ENCODE data around the gene IFI30. TPM values are rescaled to one million over a fixed set of nuclear protein-coding genes. Genes with fewer than 3 reads are reported as not detected.

Gene IFI30
- total RNA-seq, 1 experiment from 2014 or later: 77.6 TPM

- peak; percentile 35 for DNase-seq (ENCODE audit: low spot score)
- in situ Hi-C loops (cut with HindIII; ENCODE audit: low sequenced_read_pairs): no loop called here
These were observed 5.5 kb upstream of the IFI30 start for GRCh38 chr19:18167975-18168645.

- in situ Hi-C loops (cut with HindIII; ENCODE audit: low sequenced_read_pairs): no loop called here
- DNase-seq (ENCODE audit: low spot score): no peak
These were observed 4.8 kb upstream of the IFI30 start for GRCh38 chr19:18168673-18169381.

- in situ Hi-C loops (cut with HindIII; ENCODE audit: low sequenced_read_pairs): no loop called here
- DNase-seq (ENCODE audit: low spot score): no peak
These were observed 2.8 kb upstream of the IFI30 start for GRCh38 chr19:18170714-18171255.

- DNase-seq (ENCODE audit: low spot score): no peak
- in situ Hi-C loops (cut with HindIII; ENCODE audit: low sequenced_read_pairs): no loop called here
These were observed 1.8 kb upstream of the IFI30 start for GRCh38 chr19:18171605-18172327.

GRCh38 chr19:18172331-18173053 is 1.1 kb upstream of the IFI30 start:
- no peak for DNase-seq (ENCODE audit: low spot score)
- in situ Hi-C loops (cut with HindIII; ENCODE audit: low sequenced_read_pairs): no loop called here

- DNase-seq (ENCODE audit: low spot score): no peak
- in situ Hi-C loops (cut with HindIII; ENCODE audit: low sequenced_read_pairs): no loop called here
These were observed 500 bp upstream of the IFI30 start for GRCh38 chr19:18173054-18173571.

- no peak for DNase-seq (ENCODE audit: low spot score)
- in situ Hi-C loops (cut with HindIII; ENCODE audit: low sequenced_read_pairs): no loop called here
These were observed 1.4 kb downstream of the IFI30 start for GRCh38 chr19:18174983-18175382.

GRCh38 chr19:18176367-18177310 is 3.0 kb downstream of the IFI30 start:
- no peak for DNase-seq (ENCODE audit: low spot score)
- in situ Hi-C loops (cut with HindIII; ENCODE audit: low sequenced_read_pairs): no loop called here

- in situ Hi-C loops (cut with HindIII; ENCODE audit: low sequenced_read_pairs): no loop called here
- no peak for DNase-seq (ENCODE audit: low spot score)
These were observed 6.3 kb downstream of the IFI30 start for GRCh38 chr19:18179957-18180356.

GRCh38 chr19:18183529-18183928 is 9.9 kb downstream of the IFI30 start:
- no peak for DNase-seq (ENCODE audit: low spot score)
- in situ Hi-C loops (cut with HindIII; ENCODE audit: low sequenced_read_pairs): no loop called here

GRCh38 chr19:18185538-18185937 is 11.9 kb downstream of the IFI30 start:
- in situ Hi-C loops (cut with HindIII; ENCODE audit: low sequenced_read_pairs): no loop called here
- no peak for DNase-seq (ENCODE audit: low spot score)

GRCh38 chr19:18190278-18190677 is 16.7 kb downstream of the IFI30 start:
- DNase-seq (ENCODE audit: low spot score): no peak
- in situ Hi-C loops (cut with HindIII; ENCODE audit: low sequenced_read_pairs): no loop called here

- in situ Hi-C loops (cut with HindIII; ENCODE audit: low sequenced_read_pairs): no loop called here
- DNase-seq (ENCODE audit: low spot score): no peak
These were observed 18.0 kb downstream of the IFI30 start for GRCh38 chr19:18191640-18192062.

GRCh38 chr19:18192673-18193387 is 19.2 kb downstream of the IFI30 start, which contains the start of gene MPV17L2:
TSS of gene MPV17L2 (plus strand) at chr19:18193218. CDS start at chr19:18193282, 64 bp downstream.
- in situ Hi-C loops (cut with HindIII; ENCODE audit: low sequenced_read_pairs): no loop called here
- DNase-seq (ENCODE audit: low spot score): peak; percentile 100

GRCh38 chr19:18193388-18194180 is 20.0 kb downstream of the IFI30 start:
- DNase-seq (ENCODE audit: low spot score): no peak
- in situ Hi-C loops (cut with HindIII; ENCODE audit: low sequenced_read_pairs): no loop called here

- in situ Hi-C loops (cut with HindIII; ENCODE audit: low sequenced_read_pairs): no loop called here
- DNase-seq (ENCODE audit: low spot score): no peak
These were observed 20.5 kb downstream of the IFI30 start for GRCh38 chr19:18194181-18194530.
